Activated effector memory CD4-positive, alpha-beta T cell treated with Interleukin-2 at 50 U/mL for 16 hours (primary cell): ENCODE data around the gene IFITM5.
"Not testable (repeated sequence)": the region's sequence is repeated elsewhere in the genome, so short reads cannot be mapped to it uniquely, and the experiment has no call there.

Experiments used
- DNase-seq: peaks from one replicate; pipeline ENCODE4 v3.0.0-alpha.2; 2020

The IFITM5 gene

GRCh38 chr11:311013-311748 lies 11.9 kb upstream of the IFITM5 start:
- not testable (repeated sequence) for DNase-seq

DNA sequence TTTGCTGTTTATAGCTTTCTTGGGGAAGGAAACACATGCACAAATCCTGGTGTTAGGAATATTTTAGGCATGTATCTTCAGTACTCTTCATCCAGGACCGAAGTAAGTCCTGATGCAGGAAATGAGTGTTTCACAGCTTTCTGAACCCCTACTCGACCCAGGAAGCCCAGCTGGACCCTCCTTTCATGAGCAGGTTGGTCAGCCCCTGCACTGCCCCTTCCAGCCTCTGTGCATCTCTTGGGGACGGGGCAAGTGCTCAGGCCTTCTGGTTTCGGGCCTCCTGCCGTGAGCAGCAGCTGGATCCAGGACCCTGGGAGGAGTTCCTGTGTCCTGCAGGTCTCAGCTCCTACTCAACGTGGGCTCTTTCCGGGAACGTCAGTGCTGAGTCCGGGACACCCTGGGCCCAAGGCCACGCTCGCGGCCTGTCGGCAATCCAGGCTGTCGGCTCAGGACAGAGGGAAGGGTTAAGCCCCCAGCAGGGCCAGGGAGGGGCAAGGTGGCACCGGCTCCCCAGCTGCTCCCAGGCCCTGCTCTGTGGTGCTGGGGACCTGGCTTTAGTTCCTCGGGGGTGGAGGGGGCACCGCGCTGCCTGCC lies 10.8 kb upstream of the IFITM5 start:
- not testable (repeated sequence) for DNase-seq

- DNase-seq = not testable (repeated sequence)
Measured at GRCh38 chr11:308740-309665, 9.7 kb upstream of the IFITM5 start.

DNA sequence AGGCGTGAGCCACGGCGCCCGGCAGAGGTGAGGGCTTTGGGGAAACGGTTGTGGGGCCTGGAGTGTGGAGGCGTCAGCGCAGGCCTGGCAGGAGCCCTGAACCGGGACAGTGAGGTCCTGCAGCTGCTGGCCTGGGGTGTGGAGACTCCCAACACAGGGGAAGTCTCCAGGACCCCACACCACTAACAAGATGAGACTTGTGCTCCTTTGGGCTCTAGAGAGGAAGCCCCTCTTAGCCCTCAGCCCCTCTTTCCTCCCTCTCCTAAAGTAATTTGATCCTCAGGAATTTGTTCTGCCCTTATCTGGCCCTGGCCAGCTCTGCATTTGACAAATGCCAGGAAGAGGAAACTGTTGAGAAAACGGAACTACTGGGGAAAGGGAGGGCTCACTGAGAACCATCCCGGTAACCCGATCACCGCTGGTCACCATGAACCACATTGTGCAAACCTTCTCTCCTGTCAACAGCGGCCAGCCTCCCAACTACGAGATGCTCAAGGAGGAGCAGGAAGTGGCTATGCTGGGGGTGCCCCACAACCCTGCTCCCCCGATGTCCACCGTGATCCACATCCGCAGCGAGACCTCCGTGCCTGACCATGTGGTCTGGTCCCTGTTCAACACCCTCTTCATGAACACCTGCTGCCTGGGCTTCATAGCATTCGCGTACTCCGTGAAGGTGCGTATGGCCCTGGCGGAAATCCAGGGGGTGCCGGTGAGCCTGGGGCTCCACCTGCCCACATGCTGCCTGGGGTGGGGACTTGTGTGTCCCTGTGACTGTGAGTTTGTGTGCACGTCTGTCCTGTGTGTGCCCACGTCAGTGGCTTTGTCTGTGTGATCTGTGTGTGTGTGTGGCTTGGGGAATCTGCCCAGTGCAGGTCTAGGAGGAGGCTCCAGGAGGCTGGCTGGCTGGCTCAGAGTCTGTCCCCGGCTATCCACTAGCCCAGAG lies 8.7 kb upstream of the IFITM5 start, which contains the start of gene IFITM2:
TSS of gene IFITM2 (plus strand) at position 51 of the 943 bp plus-strand sequence. CDS start at position 428, 377 bp downstream.
- not testable (repeated sequence) for DNase-seq

DNA sequence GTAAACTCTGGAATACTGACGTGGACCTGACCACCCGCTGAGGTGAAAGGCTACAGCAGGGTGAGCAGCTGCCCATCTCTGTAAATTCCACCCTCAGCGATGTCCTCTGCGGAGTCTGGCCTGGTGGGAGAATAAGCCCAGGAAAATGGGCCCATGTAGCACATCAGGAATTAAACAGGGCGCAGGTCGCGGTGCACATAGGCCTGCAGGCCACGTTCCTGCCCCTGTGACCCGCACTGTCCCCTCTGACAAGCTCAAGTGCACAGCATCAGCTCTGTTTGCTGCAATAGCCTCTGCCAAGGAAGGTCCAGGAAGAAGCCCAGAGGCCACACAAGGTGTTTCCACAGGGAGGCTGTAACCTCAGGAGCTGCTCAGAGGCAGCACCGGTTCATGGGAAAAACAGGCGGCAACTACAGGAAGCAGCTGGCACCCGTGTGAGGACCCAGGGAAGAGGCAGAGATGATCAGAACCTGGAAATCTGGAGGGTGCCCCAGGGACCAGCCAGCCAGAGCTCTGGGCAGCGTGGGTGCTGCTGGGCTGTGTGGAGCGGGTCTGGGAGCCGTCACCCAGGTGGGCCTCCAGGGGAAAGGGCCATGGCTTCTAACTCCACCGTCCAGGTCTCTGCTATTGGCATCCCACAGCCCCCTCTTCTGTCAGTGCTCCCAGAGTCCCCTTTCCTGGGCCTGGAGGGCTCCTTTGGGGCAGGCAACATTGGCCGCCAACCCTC lies 7.5 kb upstream of the IFITM5 start:
- DNase-seq = no peak

DNA sequence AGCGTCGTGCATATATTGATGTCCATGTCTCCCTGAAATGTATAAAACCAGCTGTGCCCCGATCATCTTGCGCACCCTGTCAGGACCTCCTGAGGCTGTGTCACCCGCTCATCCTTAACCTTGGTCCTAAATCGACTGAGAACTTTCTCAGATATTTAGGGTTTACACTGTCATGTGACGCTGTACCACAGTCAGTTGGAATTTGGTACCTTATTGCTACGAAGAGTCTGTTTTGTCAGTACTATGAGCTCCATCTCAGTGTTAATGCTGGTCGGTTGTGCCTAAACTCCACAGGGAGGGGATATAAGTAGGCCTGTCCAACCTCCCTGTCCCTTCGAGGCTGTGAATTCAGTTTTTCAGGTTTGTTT lies 6.5 kb upstream of the IFITM5 start:
- DNase-seq = no peak

DNA sequence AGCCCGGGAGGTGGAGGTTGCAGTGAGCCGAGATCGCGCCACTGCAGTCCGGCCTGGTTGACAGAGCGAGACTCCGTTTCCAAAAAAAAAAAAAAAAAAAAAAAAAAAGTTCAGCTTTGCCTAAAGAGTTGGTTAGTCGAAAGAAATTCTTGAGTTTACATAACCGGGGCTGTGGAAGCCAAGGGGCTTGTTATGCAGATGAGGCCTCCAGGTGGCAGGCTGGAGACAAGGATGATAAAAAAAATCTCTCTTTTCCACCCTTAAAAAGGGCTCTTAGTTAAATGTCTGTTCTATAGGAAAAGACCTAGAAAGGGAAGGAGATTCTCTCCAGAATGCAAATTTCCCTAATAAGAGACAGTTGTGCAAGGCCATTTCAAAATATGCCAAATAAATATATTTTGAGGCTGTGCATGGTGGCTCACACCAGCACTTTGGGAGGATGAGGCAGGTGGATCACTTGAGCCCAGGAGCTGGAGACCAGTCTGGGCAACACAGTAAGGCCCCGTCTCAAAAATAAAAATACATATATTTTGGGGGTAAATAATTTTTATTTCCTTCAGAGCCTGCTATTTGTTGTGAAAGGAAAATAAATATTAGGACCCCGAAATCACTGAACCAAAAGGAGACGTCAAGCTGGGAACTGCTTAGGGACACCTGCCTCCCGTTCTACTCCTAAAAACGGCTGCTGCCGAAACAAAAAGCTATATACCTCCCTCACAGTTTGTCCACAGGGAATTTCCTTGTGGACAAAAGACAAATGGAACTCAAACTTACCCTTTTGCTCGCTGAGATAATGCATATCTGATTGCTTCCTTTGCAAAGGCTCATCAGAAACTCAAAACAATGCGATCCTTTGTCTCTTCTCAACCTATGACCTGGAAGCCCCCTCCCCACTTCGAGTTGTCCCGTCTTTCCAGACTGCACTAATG lies 5.9 kb upstream of the IFITM5 start:
- DNase-seq = no peak

- no peak for DNase-seq
Measured at GRCh38 chr11:304061-304506, 4.8 kb upstream of the IFITM5 start.

DNA sequence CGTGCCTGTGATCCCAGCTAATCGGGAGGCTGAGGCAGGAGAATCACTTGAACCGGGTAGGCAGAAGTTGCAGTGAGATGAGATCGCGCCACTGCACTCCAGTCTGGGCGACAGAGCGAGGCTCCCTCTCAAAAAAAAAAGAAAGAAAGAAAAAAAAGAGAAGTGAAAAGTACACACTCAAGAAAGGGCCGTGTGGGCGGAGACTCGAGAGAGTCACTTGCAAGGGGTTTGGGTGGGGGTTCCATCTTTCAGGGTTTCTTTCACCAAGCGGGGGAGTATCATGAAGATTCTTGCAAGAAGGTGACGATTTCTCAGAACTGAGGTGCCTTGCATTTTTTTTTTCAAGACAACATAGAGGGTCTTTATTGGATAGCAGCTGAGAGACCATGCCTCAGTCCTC lies 4.0 kb upstream of the IFITM5 start:
- no peak for DNase-seq

DNA sequence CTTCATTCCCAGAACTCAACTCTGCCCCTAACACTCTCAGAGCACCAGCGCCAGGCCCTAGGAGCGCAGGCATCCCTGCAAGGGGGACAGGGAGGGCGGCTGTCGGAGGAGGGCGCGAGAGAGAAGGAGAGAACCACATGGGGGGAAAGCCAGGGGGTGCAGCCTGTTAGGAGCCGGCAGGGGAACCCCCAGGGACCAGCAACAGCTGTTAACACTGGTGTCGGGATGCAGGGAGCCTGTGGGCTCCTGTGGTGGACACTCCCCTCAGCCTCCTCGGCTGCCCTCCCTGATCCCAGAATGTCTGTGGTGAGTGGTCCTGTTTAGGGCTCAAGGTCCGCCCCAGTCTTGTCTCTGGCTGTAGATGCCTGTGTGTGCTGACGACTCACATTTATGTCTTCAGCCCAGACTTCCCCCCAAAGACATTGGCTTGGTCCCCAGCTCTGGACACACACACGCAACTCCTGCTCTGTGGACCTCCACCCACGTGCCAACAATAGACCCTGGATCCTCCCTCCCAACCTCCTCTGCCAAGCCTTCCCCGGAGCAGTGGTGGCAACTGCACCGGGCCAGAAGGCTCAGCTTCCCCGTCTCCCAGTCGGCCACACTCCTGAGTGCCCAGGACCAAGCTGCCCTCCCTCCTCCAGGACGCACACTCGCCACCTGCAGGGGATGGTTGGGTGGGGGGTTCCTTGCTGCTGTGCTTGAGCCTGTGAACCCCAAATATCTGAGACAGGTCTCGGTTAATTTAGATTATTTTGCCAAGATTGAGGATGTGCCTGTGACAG lies 817 bp upstream of the IFITM5 start:
- DNase-seq = no peak

DNA sequence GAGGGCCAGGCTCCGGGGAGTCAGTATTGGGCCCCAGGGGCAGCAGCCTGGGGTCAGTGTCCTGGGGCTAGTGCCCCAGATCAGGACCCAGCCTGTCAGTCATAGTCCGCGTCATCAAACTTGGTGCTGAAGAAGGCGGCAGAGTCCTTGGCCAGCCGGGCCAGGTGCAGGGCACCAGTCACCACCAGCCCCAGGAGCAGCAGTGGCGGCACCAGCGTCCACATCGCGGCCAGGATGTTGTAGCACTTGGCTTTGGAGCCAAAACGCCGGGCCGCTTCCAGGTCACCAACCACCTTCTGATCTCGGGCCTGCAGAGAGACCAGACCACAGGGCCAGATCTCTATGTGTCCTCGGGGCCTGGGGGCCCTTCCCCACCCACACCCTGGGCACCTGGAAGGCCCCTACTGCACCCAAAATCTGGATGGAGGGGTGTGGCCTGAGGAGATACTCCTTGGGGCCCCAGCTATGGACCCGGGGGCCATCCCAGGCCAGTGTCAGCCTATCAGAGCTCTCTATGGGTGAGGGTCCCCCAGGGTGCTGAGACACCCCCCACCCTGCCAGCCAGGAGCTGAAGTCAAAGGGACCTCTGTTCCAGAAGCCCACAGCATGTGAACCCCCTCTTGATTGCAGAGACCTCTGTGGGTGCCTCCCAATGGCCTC lies 790 bp downstream of the IFITM5 start:
- no peak for DNase-seq

DNA sequence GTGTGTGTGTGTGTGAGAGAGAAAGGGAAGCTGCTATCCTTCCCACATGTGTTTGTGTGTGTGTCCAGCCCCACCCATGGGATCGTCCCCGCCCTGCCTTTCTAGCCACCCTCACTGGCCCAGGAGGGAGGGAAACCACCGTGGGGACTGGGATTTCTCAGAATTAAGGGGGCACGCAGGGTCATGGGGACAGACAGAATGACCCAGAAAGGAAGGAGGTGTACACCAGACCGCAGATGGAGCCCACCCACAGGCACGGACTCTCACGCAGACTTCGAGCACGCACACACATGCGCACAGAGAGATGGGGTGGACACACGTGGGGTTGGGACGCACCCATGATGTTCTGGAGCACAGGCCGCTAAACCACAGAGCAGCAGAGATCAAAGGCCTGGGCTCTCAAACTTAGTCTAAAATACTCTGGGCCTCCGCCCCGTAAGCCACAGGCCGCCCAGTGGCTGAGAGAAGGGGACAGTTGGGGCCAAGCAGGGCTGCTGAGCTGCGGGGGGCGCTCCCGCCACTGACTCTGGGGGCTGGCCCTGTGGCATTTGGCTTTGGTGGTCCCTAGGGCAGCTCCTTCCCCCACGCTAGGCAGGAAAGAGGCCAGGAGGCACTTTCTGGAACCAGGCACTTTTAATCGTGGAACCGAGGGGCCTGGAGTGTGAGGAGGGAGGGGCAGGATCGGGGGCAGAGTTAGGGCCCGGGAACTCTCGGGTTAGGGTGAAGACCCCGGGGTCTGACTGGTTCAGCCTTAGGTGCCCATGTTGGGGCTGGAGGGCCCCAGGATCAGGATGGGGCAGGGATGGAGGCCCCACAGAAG lies 1.5 kb downstream of the IFITM5 start:
- peak; percentile 49 for DNase-seq

DNA sequence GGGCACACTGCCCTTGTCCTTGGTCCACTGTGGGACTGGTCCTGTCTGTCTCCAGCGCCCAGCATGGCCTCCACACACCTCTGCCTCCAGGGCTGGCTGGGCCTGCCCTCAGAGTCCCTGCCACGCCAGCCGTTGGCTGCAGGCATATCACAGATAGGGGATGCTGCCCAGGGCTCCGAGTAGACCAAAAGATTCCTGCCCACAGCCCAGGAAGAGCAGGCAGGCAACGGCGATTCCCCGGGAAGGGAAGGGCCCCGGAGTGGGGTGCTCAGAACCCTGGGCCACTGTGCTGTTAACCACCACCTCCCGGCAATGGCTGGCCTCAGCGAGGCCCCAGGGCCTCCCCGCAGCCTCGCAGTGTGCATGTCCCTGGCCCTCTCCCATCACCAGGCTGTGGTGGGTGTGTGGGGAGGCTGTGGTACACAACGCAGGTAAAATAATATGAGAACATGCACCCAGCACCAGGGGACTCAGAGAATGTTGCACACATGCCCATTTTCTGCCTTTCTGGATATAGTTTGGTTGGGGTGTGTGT lies 2.2 kb downstream of the IFITM5 start:
- no peak for DNase-seq

DNA sequence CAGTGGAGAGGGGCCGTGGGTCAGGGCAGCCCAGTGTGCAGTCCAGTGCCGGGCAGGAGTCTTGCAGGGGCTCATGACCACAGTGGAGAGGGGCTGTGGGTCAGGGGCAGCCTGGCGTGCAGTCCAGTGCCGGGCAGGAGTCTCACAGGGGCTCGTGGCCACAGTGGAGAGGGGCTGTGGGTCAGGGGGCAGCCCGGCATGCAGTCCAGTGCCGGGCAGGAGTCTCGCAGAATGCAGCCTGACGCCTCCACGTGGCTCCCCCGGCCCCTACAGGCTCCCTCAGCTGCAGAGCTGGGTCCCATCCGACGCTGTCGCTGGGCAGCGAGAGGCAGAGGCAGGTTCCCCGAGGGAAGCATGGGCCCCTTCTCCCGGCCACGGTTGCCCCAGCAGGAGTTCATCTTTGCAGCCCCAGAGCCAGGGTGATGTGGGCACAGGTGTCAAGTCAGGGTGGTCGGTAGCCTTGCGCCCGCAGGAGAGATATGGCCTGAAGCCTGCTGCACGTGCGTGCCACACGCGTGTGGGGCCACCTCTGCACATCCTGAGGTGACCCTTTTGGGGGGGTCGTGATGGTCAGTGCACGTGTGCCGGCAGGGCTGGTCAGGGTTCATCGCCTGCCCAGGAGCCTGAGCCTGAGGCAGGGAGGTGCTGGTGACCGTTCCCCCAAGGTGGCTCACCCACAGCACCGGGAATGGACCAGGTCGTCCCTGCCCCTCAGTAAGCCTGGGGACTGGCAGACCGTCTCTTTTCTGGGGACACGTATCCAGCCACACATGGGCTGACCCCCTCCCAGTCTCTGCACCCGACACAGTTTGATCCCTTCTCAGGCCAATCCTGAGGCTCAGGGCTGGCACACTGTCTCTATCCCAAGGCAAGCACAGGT lies 2.9 kb downstream of the IFITM5 start:
- no peak for DNase-seq

- DNase-seq = no peak
Measured at GRCh38 chr11:295351-296170, 3.8 kb downstream of the IFITM5 start.

- DNase-seq = no peak
Measured at GRCh38 chr11:294780-295179, 4.5 kb downstream of the IFITM5 start.
